Thyroid gland (tissue), 4 donors: Measurements from ENCODE around the gene TEX19. TPM values are rescaled to one million over a fixed set of nuclear protein-coding genes. Genes with fewer than 3 reads are reported as not detected.

Experiments
- DNase-seq, 2 donors: peaks; one replicate each; pipeline ENCODE4 v3.0.0-alpha.2; 2019
- H3K27ac ChIP-seq, 3 donors: fragments of 200-600 bp; sonication (generic); 1 replicate in 2 of 3; 2 replicates in 1 of 3; pipeline ENCODE4 v1.5.1; 2016 to 2019; ENCODE audit warnings: mild to moderate bottlenecking in 1 of 3, moderate library complexity in 1 of 3
- H3K27me3 ChIP-seq: fragments of 200-600 bp; sonication (generic); one replicate; pipeline ENCODE4 v1.5.1; 2019
- H3K36me3 ChIP-seq, 2 donors: fragments of 200-600 bp; sonication (generic); one replicate each; pipeline ENCODE4 v1.5.1; 2016 to 2019
- H3K4me1 ChIP-seq, 2 donors: fragments of 200-600 bp; sonication (generic); one replicate each; pipeline ENCODE4 v1.5.1; 2017 to 2019
- H3K4me3 ChIP-seq, 3 donors: fragments of 200-600 bp; sonication (generic); replicated peaks in 1 of 3; 1 replicate in 2 of 3; 2 replicates in 1 of 3; pipeline ENCODE4 v1.5.1; 2016; ENCODE audit warnings: mild to moderate bottlenecking in 1 of 3
- H3K9me3 ChIP-seq: fragments of 200-600 bp; sonication (generic); one replicate; pipeline ENCODE4 v1.5.1; 2017
- CTCF ChIP-seq, 6 experiments: fragments of 200-600 bp in 3 of 6; fragments of 450-650 bp in 3 of 6; sonication (generic) in 3 of 6; IDR thresholded peaks; one replicate each; pipeline ENCODE4 v1.5.1; 2016 to 2019; ENCODE audit warnings: antibody characterized with exemption in 6 of 6, mild to moderate bottlenecking in 2 of 6, inconsistent platforms in 1 of 6, moderate library complexity in 1 of 6
- POLR2A ChIP-seq, 2 donors: fragments of 450-650 bp; IDR thresholded peaks; one replicate each; pipeline ENCODE4 v1.6.1; 2017; ENCODE audit warnings: antibody characterized with exemption in 2 of 2, mild to moderate bottlenecking in 2 of 2, moderate library complexity in 1 of 2
- WGBS, 2 donors: methylation state at CpG; one replicate each; pipeline ENCODE4 v1.1.5; 2017; 5-methylcytosine and 5-hydroxymethylcytosine counted together
- intact Hi-C: fragments of 100-400 bp; cut with DNase I; formaldehyde crosslinking; loops from one replicate; pipeline ENCODE4 v1.15.1; 2023
- total RNA-seq, 4 donors: library from RNA; depleted of rRNA; stranded (reverse); fragments of >200 nt; gene quantifications; one replicate each; pipeline ENCODE4 v1.2.3, GENCODE V29; 2016

The TEX19 gene
- total RNA-seq, 4 donors from 2014 or later: 0.54 TPM; not detected in 3

- no peak for DNase-seq
- no peaks in the 10 kb centered on the region for H3K9me3 ChIP-seq
- H3K36me3 ChIP-seq: no peaks in the 10 kb centered on the region
- WGBS, 2 donors: 78 to 84% methylated on average over 23 to 28 of the region's 28 CpGs
- H3K27ac ChIP-seq: no peak overlapping the region
- H3K27me3 ChIP-seq: no peaks in the 10 kb centered on the region
- intact Hi-C loops: no loop called here
- H3K4me3 ChIP-seq: no peak overlapping the region
- H3K4me1 ChIP-seq: no peaks in the 10 kb centered on the region
- no peak for TF ChIP-seq POLR2A (IDR thresholded peaks at IDR 0.05)
- no peak for TF ChIP-seq CTCF (IDR thresholded peaks at IDR 0.05)
Observed at GRCh38 chr17:82313195-82314011, 45.6 kb upstream of the TEX19 start.

- no peaks in the 10 kb centered on the region for H3K36me3 ChIP-seq
- no peak for DNase-seq
- WGBS, 2 donors: 67 to 89% methylated on average over 3 to 16 of the region's 27 CpGs
- intact Hi-C loops: no loop called here
- H3K27ac ChIP-seq: no peak overlapping the region
- H3K4me3 ChIP-seq: no peak overlapping the region
- TF ChIP-seq CTCF (IDR thresholded peaks at IDR 0.05): no peak
- no peak for TF ChIP-seq POLR2A (IDR thresholded peaks at IDR 0.05)
- no peaks in the 10 kb centered on the region for H3K4me1 ChIP-seq
- no peaks in the 10 kb centered on the region for H3K27me3 ChIP-seq
- H3K9me3 ChIP-seq: no peaks in the 10 kb centered on the region
Observed at GRCh38 chr17:82314012-82314726, 44.9 kb upstream of the TEX19 start.

- intact Hi-C loops: no loop called here
- no peak overlapping the region for H3K27ac ChIP-seq
- WGBS, 2 donors: 70 to 79% methylated on average over 11 to 26 of the region's 32 CpGs
- TF ChIP-seq CTCF (IDR thresholded peaks at IDR 0.05): no peak
- no peak for TF ChIP-seq POLR2A (IDR thresholded peaks at IDR 0.05)
- no peaks in the 10 kb centered on the region for H3K4me1 ChIP-seq
- H3K9me3 ChIP-seq: no peaks in the 10 kb centered on the region
- H3K36me3 ChIP-seq: no peaks in the 10 kb centered on the region
- H3K4me3 ChIP-seq: no peak overlapping the region
- no peak for DNase-seq
- no peaks in the 10 kb centered on the region for H3K27me3 ChIP-seq
Observed at GRCh38 chr17:82314727-82315605, 44.1 kb upstream of the TEX19 start.

GRCh38 chr17:82315703-82316358 is 43.2 kb upstream of the TEX19 start:
- intact Hi-C loops: no loop called here
- Histone ChIP-seq H3K9me3 (no peaks in the 10 kb centered on the region), H3K4me3 (no peak overlapping the region), H3K36me3 (no peaks in the 10 kb centered on the region), H3K27ac (no peak overlapping the region), H3K4me1 (no peaks in the 10 kb centered on the region), H3K27me3 (no peaks in the 10 kb centered on the region)
- no peak for DNase-seq
- WGBS, 2 donors: 21 to 39% methylated on average over 15 to 26 of the region's 36 CpGs
- TF ChIP-seq CTCF (IDR thresholded peaks at IDR 0.05): no peak
- no peak for TF ChIP-seq POLR2A (IDR thresholded peaks at IDR 0.05)
